OCI-LY3 (cell line): ENCODE measurements around the gene CLK4.

ENCODE experiments used
- EZH2phosphoT487 ChIP-seq: fragments of 200-600 bp; shearing (Covaris generic); IDR thresholded peaks from 2 replicates; pipeline ENCODE4 v1.6.1; 2018; ENCODE audit warnings: antibody characterized with exemption, mixed run types, low read depth
- TF ChIP-seq, protein P1 (sequence below): fragments of 200-600, 300-600 bp; sonication (generic); IDR thresholded peaks from 2 replicates; pipeline ENCODE4 v1.5.1; 2014; ENCODE audit warnings: antibody characterized with exemption, low read length, low read depth

GRCh38 chr5:178619390-178619789 lies 7.5 kb downstream of the CLK4 start:
- TF ChIP-seq, protein P1, sequence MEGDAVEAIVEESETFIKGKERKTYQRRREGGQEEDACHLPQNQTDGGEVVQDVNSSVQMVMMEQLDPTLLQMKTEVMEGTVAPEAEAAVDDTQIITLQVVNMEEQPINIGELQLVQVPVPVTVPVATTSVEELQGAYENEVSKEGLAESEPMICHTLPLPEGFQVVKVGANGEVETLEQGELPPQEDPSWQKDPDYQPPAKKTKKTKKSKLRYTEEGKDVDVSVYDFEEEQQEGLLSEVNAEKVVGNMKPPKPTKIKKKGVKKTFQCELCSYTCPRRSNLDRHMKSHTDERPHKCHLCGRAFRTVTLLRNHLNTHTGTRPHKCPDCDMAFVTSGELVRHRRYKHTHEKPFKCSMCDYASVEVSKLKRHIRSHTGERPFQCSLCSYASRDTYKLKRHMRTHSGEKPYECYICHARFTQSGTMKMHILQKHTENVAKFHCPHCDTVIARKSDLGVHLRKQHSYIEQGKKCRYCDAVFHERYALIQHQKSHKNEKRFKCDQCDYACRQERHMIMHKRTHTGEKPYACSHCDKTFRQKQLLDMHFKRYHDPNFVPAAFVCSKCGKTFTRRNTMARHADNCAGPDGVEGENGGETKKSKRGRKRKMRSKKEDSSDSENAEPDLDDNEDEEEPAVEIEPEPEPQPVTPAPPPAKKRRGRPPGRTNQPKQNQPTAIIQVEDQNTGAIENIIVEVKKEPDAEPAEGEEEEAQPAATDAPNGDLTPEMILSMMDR, result no peak
- TF ChIP-seq EZH2phosphoT487, result no peak
